ENCODE results near the gene CFAP46.

CFAP46 gene

DNA sequence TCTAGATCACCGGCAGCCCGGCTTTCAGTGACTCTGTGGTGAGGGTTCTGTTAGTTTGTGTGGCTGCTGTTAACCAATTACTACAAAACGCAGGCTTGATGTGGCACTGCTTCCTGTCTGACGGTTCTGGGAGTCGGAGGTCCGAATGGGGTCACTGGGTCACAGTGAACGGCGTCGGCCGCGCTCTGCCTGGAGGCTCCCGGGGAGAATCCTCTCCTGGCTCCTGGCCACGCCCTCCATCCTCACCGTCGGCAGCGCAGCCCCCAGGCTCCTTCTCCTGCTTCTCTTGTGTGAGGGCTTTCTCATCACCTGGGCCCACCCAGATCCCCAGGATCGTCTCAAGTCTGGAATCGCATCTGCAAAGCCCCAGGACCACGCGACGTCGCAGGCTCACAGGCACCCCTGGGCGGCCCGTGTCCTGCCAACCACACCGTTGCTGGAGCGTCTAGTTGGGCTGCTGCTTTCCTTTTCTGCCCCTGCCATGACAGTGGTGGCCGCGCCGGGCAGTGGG is 124.6 kb downstream of the CFAP46 start:
- DNase-seq = no peak

DNA sequence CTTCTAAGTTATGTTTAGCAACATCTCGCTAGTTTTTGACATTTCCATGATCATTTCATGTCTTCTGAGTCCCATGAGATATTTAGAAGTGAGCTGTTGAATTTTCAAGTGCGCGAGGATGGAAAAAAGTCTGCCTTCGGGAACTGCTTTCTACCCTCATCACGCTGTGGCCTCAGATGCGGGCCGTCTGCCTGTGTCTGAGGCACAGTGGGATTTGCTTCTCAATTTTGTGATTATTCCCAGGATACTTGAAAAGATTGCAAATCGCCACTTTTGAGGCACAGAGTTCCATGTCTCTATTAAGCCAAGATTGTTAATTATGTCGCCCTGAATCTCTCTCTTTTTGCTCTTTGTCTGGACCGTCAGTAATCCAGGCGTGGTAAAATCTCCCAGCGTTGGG is 125.7 kb downstream of the CFAP46 start:
- DNase-seq = no peak

DNA sequence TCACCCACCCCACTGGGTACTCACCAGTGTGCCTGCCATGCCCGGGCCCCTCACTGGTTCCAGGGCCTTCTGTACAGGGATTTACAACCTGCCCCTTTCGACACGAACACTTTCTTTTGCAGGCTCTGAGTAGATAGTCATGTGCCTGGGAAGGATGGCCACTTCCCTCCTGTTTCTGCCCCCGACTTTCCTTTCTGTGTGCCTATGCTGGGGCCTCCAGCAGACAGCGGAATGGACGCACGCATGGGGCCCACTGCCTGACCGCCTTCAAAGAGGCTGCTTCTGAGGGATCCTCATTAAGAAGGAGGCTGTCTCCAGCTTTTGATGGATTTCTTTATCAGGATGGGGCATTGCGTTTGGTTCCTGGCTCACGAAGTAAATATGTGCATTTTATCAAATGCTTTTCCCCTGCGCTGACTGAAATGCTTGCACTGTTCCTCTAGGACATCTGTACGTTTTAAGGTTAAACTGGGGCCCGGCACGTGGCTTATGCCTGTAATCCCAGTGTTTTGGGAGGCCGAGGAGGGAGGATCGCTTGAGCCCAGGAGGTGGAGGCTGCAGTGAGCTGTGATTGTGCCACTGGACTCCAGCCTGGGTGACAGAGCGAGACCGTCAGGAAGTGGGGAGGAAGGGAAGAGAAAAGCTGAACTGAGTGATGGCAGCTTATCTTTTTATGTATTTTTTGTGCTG is 127.1 kb downstream of the CFAP46 start:
- DNase-seq = no peak

DNA sequence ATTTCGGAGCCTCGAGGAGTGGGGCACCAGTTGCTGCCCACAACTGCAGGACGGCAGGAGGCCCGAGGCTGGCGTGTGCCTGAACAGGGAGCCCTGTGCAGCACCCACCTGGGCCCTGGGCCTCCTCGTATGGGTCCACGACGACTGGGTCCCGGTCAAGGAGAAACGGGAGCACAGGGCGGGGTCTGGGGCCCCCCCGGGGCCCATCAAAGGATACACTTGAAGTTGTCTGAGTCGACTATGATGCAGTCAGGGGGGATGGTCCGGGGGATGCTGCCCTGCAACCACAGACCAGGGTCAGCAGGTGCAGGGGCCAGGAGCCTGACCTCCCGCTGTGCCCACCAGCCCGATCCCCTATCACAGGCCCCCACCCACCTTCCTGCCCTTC is 127.9 kb downstream of the CFAP46 start:
- DNase-seq = no peak

DNA sequence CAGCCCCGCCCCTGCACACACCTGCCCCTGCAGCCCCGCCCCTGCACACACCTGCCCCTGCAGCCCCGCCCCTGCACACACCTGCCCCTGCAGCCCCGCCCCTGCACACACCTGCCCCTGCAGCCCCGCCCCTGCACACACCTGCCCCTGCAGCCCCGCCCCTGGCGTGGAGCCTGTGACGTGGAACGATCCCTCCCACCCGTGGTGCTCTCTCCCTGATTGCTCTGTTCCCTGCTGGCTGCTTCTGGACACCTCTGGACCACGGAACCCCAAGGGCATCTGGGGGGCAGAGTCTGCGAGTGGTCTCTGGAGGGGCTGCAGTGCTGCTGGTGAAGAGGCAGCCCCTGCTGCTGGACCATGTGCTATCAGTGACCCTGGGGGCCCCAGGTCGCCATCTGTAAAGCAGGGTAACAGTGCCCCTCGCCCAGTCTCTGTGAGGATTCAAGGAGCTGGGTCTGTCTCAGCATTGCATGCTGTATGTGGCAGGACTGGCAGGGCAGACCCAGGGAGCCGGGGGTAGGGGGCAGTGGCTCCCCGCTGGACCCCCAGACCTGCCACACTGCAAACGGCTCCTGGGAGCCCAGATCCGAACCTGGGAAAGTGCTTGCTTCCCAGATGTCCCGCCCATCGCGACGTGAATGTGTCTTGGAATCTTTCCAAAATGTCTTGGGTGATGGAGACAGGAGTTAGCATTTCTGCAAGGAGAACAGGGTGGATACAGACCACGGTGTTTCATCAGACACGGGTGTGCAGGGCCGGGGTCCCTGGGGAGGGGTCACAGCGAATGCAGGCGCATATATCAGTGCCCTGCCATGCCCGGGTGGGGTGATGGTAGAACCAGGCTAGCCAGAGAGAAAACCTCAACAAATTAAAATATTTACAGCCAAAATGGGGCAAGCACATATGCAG is 128.6 kb downstream of the CFAP46 start:
- DNase-seq = no peak

DNA sequence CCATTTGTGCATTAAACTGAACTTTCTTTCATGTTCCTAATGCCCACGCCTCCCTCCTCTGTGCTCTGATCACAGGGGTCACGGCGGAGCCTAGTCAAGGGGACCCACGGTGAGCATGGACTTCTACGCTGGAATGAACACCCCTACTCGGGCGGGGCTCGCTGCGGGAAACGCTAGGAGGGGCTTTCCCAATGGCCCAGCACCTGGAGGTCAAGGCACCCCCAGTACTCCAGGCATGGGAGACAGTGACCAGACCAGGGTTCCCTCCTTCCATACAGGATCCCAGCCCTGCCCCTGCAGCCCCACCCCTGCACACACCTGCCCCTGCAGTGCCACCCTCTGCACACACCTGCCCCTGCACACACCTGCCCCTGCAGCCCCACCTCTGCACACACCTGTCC is 129.4 kb downstream of the CFAP46 start:
- no peak for DNase-seq

DNA sequence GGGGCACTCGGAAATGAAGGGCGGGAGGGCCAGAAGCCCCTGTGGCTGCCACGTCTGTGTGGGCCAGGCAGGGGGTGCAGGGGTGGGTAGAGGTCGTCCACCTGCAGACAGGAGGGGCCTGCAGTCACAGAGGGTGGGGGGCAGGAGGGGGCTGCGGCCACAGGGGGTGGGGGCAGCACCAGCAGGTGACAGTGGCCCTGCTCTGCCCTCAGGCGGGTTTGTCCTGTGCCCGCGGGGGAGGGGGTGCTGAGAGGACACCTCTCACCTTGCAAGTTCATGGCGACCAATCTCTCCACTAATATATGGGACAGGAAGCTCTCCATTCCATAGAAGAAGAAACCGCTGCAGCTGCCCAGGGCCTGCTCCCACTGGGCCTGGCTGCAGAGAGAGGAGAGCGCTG is 129.8 kb downstream of the CFAP46 start:
- no peak for DNase-seq

DNA sequence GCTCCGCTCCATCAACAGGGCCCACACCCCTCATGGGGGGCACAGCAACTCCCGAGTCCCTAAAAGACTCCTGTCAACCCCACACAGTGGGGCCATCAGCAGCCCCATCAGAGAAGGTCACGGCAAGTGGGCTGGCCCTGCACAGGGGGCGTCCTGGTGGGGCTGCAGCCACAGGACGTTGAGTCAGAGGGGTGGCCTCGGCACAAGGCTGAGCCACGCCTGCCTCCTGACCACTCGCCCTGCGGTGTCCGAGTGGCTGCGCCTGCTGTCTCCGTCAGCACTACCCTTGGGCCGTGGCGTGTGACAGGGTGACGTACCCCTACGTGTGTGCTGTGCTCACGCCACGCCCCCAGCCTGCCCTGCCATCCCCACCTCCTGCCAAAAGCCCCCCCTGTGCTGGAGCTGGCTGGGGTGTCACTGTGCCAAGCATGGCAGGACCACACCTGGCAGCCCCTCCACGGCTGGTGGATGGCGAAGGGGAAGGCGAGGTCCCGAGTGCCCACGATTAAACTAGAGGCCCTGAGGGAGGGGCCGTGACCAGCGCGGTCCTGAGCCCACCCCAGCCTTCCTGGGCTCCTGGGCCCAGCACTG is 130.4 kb downstream of the CFAP46 start:
- DNase-seq = no peak

DNA sequence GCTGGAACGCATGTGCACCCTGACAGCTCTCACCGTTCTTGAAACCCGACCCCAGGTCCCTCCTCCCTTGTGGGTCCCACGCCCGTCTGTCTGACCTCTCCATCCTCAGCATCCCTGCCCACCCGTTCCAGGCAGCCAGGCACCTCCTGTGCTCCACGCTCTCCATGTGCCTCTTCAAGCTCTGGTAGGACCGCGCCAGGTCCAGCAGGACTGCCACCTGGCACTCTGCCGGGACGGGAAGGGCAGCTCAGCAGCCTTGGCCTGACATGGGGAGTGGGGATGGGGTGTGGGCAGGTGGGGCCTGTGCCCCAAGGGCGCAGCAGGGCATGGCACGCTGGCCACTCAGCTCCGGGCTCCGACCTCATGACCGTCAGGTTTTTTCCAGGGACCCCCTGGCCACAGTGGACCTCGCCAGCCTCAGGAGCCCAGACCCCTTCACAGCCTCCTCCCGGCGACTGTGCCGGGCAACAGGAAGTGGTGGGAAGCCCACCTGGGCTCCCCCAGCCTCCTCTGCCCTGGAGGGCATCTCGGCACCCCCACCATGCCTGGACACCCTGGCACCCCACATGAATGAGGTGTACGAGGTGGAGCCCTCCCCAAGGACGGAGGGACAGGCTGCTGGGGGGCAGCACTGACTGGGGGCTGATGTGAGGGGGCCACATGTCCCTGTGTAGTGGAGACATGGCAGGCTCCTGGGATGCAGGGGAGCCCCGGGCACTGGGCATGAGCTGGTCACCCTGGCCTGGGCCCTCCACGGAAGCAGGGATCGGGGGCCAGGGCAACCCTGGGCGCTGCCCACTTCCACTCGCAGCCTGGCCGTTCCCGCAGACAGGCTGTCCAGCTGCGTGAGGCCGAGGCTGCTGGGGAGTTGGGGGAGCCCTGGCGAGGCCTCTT is 131.3 kb downstream of the CFAP46 start:
- no peak for DNase-seq

DNA sequence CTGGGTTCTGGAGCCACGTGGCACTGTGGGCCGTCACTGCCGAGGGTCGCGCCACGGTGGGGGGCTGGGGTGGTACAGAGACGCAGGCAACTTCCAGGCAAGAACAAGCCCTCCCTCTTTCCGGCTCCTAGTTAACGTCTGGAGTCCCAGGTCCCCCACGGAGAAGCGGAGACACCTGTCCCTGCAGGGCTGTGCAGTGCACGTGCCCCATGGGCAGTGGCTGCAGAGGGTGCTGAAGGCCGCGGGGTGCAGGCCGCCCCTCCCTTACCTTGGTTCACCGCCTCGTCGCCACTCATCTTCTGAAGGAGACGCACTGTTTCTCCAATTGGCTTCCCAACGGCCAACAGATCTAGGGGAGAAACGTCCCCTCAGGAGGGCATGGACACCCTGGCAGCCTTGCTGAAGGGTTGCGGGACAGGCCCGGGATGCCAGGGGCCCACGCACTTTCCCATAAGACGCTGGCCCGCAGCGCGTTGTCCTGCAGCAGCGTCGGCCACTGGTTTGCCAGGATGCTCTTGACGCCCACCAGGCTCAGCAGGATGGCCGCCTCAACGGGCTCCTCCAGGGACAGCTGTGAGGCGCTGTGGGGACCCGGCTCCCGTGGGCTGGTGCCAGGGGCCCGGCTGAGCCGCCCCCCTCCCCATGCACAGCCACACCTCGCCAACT is 132.1 kb downstream of the CFAP46 start:
- no peak for DNase-seq

DNA sequence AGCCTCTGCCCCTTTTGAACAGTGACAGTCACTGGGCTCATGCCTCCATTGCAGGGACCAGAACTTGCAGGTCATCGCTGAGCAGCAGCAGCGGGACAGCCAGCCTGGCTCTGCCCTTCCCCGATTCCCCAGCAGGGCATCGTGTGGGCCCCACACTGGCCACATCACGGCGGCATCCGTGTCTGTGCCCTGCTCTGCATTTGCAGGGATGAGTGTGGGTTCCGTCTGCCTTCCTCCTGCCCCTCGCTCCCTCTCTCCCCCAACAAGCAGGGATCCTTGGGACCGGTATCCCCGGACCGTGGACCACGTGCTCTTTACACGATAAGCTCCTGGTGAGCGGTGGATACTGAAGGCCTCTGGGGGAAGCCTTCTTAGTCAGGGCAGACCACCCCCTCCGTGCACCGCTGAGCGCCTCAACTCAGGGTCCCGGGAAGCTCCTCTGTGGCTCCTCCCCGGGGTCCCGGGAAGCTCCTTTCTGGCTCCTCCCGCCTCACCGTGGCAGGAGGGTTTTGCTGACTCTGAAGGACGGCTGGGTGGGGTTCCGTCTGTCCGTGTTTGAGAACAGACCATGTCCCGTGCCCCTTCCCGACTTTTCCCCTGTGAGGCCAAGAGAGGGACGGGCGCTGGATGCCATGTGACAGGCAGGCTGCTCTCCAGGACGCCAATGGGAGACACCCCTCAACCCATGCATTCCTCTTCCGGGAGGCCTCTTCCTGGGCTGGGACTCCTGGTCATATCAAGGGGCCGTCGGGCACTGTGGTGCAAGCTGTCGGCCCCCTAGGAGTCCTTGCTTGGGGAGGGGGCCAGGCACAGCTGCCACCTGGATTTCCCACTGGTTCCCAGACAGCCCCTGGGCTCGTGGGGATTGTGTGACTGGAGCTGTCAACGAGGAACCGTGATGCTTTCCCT is 132.9 kb downstream of the CFAP46 start:
- no peak for DNase-seq

DNA sequence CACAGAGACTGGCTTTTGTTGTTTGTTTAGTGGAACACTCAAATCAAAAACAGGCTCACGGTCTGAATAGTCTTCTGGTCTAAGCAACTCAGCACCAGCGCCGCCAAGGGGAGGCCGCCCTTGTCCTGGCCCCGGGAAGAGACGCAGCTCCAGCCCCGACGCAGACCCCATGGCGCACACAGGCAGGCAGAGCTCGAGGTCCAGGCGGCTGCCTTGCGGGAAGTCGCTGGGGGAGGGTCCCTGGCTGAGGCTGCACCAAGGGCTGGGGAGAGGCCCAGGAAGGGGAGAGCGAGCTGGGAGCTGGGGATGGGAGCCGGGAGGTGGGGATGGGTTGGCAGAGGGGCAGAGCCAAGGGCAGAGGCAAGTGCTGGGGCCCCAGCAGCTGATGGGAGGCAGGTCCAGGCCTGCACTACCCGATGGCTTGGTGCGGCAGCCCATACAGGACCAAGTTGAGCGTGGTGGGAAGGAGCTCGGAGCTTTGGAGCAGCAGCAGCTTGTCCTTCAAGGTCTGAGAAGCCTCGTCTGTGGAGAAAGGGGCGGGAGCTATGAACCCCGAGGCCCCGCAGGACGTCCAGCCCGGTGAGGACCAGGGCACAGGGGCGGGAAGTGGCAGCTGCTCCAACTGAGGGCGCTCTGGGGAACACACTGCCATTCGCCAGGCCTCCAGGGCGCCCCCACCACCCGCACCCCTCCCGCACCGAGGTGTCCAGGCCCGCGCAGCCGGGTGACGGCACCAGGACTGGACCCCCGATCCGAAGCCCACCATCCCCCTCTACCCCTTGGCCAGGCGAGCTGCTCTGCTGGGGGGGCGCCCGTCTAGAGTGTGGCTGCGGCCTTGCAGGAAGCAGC is 133.8 kb downstream of the CFAP46 start:
- DNase-seq = no peak

DNA sequence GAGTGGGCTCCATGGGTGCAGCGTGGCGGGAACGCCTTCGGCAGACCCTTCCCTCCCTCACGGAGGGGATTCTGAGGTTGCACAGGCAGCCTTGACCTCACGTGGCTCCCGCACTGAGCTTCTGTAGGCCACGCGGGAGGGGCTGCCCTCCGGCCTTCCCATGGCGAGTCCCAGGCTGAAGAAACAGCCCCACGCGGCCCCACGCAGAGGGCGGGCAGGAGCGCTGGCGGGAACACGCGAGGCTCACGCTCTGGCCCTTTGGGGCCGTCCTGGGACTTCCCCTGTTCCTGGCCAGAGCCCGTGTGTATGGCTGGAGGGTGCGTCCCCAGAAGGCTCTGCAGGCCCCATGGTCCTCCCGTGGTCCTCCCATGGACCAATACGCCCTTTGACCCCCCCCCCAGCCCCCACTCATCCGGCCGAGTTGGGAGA is 134.7 kb downstream of the CFAP46 start:
- no peak for DNase-seq

DNA sequence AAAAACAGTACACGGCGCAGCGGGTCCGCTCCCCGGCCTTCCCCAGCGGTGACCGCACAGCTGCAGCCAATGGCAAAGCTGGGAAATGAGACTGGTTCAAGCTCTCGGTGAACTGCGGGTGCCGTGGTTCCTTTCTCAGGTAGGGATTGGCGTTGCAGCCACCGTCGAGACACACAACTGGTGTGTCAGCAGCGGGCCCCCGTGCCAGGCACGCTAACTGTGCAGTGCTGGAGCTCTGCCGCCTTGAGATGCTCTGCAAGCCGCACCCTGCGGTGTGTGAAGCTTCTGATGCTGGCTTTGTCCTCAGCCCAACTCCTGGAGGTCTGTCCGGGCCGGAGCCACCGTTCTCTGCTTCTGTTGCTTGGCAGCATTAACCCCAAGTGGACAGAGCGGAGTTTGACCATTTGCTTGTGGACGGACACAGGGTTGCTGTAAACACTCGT is 135.8 kb downstream of the CFAP46 start:
- DNase-seq = no peak

DNA sequence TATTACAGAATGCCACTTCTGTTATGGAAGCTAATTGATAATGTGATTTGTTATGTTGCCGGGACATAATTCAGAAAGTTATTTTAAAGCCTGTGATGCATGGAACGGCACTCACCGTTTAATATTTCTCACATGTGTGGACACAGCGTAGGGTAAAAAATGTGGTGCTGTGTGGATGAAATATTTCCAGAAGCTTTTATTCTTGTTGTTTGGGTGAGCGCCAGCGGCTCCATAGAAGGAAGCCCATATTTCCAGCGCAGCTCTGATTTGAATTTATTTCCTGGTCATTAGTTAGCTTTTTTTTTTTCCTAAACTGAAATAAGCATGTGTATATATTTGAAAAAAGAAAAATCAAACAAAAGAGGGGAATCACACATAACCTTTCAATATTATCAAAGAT is 136.3 kb downstream of the CFAP46 start:
- no peak for DNase-seq

DNA sequence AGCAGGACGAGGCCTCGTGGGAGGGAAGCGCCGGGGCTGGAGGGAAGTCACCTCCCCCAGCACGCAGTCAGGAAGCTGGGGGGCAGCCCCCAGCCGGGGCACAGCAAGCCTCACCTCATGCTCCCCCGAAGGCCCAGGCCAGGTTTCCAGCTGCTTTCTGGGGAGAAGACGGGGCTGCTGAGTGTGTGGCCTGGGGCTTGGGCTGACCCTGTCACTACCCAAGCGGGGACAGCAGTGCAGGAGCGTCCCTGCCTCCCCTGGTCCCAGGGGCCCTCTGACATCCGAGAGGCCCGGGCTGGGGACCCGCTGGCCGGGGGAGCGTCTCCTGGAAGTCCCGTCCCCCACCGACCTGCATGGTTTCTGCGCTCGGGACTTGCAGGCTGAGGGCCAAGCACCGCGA is 136.8 kb downstream of the CFAP46 start:
- DNase-seq = no peak

DNA sequence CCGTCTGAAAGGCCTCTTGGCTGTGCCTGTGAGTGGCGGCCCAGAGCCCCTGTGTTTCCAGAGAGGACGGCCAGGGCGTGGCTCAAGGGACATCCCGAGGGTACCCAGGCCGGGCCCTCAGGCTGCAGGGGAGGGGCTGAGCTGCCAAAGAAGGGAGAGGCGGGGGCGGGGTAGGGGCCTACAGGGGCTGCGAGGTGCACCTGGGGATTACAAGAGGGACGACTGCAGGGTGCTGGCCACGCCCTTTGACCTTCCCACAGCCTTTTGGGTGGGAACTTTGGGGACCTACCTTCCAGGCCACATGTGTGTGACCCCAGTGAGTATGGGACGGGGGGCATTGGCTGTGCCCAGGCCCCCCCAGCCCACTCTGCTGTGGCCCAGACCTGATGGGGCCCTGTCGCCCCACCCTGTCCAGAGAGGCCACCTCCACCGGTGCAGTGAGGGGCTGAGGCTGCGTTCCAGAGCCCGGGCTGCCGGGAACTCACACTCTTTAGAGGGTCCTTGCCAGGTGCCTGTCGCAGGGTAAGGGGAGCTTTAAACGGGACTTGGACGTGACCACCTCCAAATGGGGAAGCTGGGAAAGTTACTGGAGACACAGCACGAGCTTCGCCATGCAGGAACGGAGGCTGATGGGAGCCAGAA is 137.5 kb downstream of the CFAP46 start:
- DNase-seq = no peak

DNA sequence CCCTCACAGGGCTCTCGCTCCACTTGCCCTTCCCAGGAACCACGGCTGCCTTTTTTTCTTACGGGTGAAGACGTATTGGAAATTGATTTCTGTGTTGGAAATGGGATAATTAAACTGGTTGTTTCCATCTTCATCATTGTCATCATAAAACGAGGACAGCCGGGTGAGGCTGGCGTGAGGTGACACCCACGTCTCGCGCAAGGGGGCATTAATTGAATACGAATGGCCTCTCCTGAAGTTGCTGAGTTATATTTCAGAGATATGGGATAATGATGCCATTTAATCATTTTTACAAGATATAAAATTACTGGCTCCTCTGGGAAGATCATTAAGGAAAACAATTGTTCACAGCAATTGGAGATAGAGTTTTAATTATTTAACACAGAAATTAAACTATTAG is 138.1 kb downstream of the CFAP46 start:
- no peak for DNase-seq

DNA sequence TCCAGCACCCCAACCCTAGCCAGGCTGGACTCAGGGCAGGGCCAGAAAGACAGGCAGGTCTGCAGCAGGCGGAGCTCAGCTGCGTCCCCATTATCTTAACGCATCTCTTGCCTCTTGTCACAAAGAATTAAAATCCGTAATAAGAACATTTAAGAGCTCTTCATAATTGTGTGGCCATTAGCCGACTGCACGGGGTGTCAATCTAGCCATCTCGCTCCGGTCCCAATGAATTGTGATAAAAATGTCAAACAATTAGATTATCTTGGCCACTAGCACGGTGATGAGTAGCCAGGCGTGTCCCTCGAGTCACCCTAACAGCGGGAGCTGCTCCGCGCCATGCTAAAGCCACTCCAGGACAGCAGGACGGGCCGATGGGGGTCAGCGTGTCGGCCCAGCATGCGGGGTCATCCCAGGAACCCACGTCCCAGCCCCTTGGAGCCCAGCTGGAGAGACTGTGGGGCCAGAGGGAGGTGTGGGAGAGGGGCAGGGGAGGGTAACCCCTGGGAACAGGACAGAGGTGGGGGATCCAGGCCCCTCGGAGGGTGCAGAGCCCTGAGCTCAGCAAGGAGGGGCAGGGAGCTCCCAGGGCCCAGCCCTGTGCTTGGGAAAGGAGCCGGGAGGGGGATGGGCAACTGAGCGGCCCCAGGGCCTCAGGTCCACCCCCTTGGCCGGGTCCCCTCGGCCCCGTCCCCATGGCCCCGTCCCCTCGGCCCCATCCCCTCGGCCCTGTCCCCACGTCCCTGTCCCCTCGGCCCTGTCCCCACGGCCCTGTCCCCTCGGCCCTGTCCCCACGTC is 138.8 kb downstream of the CFAP46 start:
- DNase-seq = no peak
